Left cardiac atrium (tissue), 2 donors: ENCODE results near the gene LRP3. TPM values are rescaled to one million over a fixed set of nuclear protein-coding genes. Genes with fewer than 3 reads are reported as not detected.

Source experiments
- total RNA-seq, 2 donors: library from RNA; stranded (reverse); fragmentation: NEBNext Ultra II Directional; extraction: Animal tissue kit (Norgen Biotek cat#: 25700); gene quantifications; one replicate each; pipeline ENCODE4 v1.2.1, GENCODE V29; 2021
- donor health status: DM: no; HTN: yes; CAD: no; lungs with severe emphysema.
- donor health status: DM: yes; HTN: yes; CAD: no.

LRP3 gene
- total RNA-seq, 2 donors from 2014 or later: 16.2 to 22.1 TPM

Other genes starting within 250 kb of the LRP3 start
- gene CEP89, start 222.4 kb upstream of the LRP3 start, total RNA-seq: 10 to 100 TPM in 1 of 2 donors, 1 to 10 TPM in 1; 9.5 to 10.6 TPM
- 1 to 10 TPM in 1 of 2 donors, under 1 TPM in 1; 0.79 to 1.9 TPM for gene FAAP24, start 222.1 kb upstream of the LRP3 start, total RNA-seq
- gene RHPN2, start 129.4 kb upstream of the LRP3 start, total RNA-seq: 1 to 10 TPM; 1.8 to 3.2 TPM
- 1 to 10 TPM; 4.2 to 6.1 TPM for gene GPATCH1, start 113.1 kb upstream of the LRP3 start, total RNA-seq
- gene WDR88, start 62.2 kb upstream of the LRP3 start, total RNA-seq: not detected
- 1 to 10 TPM in 1 of 2 donors, under 1 TPM in 1; 0.58 to 4.0 TPM for gene SLC7A10, start 31.5 kb downstream of the LRP3 start, total RNA-seq
- 10 to 100 TPM; 21.0 to 41.8 TPM for gene CEBPA, start 108.2 kb downstream of the LRP3 start, total RNA-seq
- gene CEBPG, start 179.4 kb downstream of the LRP3 start, total RNA-seq: 10 to 100 TPM; 16.6 to 21.0 TPM